IPS-NIHi7 (cell line): ENCODE results near the gene AATK.
A peak's percentile ranks its signal among the peaks of the same experiment; 100 is the strongest.

ENCODE experiments used
- DNase-seq: peaks from one replicate; pipeline ENCODE4 v3.0.0; 2012; ENCODE audit warnings: mixed read lengths; ENCODE audit errors: extremely low spot score

Gene AATK

DNA sequence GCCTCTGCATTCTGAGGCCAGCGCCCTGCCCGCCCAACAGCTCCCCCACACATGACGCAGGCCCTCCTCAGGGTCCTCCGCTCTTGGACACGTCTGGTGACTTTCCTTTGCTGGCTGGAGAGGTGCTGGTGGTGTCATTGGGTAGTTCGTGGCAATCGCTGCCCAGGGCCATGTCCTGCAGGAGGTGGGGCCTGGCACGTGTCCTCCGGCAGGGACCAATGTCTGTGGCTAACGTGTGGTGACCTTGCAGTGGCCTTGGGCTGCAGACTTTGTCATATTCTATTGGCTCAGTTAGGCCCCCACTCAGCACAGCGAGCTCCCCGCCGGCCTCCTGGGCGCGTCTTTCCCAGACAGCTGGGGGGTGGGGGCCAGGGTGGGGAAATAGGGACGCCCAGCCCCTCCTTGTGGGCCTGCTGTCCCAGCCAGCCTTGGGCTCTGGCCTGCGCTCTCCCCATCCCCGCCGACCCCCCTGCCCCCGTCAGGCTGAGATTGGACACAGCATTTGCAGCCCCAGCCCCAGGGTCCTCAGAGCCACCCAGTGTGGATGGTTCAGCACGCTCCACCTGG lies 52.8 kb downstream of the AATK start:
- DNase-seq, result no peak

DNA sequence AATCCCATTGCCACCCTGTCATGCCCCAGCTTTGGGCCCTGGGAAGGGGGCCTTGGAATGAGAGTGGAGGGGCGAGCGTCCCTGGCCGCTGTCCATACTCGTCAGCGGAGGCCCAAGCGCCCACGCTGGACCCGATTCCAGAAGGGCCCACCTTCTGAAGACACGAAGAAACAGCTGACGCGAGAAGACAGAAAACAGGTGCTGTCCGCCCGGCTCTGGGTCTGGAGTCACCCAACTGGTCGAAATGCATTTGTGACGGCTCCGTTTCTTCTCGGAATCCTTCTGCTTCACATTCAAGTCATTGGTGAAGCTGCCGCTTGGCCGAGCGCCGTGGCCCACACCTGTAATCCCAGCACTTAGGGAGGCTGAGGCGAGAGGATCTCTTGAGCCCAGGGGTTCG lies 53.6 kb downstream of the AATK start:
- DNase-seq, result no peak

DNA sequence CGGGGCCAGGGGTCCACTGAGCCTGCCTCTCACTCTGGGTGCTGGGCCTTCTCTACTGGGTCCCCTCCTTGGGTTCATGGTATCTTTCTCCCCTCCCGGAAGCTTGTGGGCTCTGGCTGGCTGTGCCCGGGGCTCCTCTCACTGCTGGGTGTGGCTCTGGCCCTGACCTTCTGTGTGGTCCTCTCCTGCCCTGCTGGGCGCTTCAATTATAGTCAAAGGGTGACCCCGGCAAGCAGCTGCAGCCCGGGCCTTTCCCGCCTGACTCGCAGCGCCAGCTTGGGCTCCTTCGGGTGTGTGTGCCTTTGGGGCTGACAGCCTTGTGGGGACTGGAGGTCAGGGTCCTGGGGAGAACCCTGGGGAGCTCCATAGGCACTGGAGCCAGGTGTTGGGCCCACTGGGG lies 55.0 kb downstream of the AATK start:
- no peak for DNase-seq

DNA sequence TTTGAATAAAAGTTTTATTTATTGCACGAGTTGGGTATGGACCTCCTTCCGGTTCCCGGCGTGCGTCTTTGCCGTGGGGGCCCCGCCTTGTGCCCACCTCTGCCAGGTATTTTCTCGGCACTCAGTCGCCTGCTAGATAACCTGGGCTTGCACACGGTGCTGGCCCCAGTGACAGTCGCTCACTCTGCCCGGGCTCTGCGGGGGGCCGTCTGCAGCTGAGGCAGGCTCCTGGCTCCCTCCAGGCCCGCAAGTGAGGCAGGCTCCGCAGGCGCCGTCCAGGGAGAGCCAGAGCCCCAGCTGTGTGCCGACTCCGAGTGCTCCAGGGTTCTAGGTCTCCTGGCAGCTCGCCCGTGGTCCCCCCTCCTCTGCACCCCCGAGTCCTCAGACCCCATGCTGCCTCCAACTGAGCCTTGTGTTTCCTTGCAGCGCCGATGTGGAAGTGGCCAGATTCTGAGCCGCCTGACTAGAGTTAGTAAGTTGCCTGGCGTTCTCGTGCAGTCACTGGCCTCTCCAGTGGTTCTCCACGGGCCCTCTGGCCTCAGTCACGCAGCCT lies 55.5 kb downstream of the AATK start:
- no peak for DNase-seq

DNA sequence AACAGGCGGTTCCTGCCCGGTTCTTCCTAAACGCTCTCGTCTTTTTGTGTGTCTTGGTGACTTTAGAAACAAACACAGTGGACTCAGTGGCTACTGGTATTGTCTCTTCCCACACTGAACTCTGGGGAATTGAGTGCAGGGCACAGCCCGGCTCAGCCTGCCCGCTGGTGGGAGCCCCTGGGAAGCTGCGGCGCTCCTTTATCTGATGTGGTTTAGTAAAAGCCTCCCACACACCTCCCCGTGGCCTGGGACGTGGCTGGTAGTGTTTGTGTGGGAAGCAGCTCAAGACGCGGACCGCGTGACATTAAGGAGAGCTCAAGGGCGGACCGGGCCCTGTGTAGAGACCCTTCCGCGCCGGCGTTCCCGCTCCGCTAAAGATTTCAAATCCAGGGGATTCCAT lies 56.1 kb downstream of the AATK start:
- DNase-seq, result no peak

DNA sequence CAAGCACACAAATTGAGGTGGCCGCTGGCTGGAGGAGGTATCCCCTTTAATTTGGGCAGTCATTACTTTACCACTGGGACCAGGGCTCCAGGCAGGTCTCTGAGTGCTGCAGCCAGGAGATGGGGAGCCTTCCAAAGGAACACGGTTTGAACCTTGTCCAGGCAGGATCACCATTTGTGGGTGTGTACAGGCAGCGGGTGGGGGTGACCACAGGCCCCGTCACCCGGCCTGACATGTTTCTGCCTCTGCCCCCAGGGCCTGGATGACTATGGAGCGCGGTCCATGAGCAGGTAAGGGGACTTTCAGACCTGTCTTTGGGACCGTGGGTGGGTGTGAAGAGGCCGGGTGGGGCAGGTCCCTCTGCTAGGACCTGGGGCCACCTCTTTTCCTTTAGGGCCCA lies 57.8 kb downstream of the AATK start:
- DNase-seq, result no peak

DNA sequence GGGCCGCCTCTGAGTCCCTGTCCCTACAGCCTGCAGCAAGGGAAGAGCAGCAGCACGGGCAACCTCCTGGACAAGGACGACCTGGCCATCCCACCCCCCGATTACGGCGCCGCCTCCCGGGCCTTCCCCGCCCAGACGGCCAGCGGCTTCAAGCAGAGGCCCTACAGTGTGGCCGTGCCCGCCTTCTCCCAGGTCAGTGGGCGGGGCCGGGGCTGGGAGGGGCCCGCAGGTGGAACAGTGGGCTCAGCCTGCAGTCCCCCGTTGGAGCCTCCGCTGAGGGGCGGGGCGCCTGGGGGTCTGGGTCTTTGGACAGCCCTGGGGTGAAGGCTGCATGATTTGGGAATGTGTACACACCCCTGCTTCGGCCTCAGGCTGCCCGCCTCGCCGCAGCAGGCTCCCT lies 59.3 kb downstream of the AATK start:
- no peak for DNase-seq

DNA sequence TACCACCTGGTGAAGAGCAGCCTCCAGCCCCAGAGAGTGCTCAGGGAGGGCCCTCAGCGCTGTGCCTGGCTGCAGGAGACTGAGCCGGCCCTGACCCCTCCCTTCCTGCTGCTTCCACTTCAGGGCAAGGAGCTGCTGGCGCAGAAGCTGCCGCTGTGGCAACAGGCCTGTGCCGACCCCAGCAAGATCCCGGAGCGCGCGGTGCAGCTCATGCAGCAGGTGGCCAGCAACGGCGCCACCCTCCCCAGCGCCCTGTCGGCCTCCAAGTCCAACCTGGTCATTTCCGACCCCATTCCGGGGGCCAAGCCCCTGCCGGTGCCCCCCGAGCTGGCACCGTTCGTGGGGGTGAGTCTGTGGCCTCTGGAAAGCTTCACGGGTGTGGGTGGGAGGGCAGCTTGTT lies 62.6 kb downstream of the AATK start:
- no peak for DNase-seq

DNA sequence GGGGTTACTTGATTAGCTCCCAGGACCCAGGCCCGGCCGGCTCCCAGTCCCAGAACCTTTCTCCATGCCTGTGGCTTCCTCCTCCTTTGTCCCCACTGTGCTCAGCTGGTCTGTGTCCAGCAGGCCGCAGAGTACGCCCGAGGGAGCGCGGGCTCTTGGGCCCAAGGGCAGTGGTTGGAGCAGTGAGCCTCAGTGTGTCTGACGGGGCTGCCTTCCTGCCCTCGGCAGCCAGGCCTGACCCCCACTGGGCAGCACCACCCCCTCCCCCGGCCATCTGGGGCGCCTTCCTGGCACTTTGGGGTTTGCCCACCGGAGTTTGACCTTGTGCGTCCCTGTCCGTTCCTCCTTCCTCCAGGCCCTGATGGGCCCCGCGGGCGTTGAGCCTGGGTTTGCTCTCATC lies 63.2 kb downstream of the AATK start:
- no peak for DNase-seq

DNA sequence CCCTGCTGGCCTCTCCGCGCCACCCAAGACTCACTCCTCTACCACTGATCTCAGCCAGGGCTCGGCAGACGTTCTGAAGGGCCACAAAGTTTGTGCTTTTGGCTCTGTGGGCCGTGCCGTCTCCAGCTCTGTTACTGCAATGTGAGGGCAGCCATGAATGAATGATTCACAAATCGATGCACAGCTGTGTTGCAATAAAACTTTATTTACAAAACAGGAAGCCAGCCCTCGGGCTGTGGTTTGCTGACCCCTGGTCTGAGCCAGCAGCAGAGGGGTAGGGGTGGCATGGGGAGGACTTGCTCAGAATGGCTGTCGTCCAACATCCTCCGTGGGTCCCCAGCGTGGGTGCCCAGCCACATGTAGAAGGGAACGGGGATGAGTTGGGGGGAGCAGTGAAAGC lies 63.7 kb downstream of the AATK start:
- no peak for DNase-seq

DNA sequence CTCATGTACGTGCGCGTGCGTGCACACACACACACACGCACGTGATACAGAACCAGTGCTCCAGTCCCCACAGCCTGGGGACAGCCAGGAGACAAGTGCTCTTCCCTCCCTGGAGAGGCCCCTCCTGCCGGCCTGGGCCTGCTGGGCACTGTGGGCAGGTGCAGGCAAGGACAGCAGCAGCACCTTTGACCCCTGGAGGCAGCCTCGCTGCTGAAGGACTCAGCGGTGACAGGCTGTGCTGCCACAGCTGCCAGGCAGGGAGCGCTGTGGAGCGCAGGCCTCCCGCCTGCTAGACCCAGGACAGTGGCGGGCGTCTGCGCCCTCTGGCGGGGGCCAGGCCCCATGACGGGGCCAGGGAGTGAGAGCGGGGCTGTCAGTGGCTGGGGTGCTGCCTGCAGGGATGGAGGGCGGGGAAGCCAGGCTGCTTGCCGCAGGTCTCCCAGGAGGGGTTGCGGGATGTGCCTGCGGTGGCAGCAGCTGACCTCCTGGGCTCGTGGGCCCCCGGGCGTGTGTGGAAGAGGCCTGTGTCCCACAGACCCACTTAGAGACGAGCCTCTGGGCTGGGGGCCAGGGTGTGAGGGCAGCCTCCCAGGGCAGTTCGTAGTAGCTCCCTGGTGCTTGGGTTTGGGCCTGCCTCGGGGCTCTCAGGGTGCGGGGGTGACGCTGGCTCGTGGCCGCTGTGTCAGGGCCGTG lies 64.3 kb downstream of the AATK start:
- DNase-seq, result peak; percentile 99

DNA sequence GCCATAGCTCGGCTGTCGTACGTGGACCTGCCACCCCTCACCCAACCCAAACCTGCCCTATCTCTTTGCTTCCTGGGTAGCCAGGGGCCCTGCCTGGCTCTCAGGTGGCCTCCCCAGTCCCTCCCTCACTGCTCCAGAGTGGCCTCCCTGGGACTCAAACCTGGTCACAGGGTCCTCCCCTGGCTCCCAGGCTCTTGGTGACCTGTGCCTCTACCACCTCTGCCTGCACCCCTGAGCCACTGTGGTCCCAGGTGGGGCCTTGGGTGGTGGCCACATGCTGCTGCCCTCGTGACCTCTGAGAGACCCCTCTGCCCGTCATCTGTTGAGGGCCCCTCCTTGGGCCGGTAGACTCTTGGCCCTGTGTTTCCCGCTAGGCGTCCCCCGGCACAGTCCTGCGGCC lies 65.4 kb downstream of the AATK start:
- no peak for DNase-seq

DNA sequence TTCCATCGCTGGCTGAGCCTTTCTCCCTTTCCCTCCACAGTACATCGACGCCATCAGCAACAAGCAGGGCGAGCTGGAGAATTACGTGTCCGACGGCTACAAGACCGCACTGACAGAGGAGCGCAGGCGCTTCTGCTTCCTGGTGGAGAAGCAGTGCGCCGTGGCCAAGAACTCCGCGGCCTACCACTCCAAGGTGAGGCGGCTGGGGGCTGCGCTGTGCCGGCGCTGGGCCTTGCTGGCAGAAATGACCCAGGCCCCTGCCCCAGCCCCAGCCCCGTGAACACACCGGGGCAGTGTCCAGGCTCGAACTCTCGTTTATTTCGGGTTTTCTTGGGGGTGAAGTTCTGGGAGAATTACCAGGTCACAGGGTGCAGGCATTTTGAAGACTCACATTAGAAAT lies 66.1 kb downstream of the AATK start:
- no peak for DNase-seq

DNA sequence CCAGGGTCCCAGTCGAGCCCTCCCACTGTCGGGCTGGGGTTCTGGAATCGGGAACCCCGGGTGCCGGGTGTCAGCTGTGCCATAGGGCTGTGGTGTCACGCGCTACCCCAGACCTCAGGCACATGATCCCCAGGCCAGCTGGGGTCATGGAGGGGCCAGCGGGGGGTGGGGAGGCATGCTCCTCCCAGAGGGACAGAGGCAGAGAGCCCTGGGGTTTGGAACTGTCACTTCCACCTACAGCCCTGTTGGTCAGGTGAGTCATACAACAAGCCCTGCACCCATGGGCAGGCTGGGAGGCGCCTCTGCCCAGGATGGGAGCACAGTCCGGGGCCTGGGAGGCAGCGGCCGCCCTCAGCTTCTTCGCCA lies 68.1 kb downstream of the AATK start:
- DNase-seq, result no peak

DNA sequence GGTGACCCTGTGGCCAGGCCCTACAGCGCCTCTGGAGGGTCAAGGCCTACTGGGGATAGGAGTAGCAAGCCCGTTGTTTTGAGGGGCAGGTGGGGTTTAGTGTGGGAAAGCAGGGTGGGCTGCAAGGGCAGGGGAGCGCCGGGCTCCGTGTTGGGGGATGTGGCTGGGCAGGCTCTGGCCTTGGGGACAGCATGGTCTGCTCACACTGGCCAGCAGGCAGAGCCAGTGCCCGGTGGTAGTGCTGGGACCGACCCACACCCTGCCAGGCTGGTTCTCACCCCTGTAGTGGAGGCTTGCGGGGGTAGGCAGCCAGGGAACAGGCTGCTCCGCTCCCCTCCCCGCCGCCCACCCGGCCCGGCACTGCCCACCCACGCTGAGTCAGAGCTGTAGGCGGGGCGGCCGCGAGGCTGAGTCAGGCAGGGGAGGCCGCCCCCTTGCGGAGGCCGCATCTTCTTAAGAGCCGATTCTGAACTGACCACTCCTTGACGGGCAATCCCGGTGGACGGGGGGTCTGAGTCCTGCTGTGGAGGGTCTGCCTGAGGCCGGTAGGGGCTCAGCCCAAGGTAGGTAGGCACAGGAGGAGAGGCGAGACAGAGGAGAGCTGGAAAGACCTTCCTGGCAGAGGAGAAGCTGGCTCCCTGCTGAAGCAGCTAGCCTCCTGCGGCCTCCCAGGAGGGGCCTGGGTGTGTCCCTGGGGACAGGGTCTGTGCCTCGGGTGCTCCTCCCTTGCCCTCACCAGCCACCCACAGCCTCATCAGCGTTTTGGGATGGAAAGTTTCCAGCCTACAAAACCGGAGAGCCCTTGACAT lies 68.7 kb downstream of the AATK start:
- peak; percentile 86 for DNase-seq

DNA sequence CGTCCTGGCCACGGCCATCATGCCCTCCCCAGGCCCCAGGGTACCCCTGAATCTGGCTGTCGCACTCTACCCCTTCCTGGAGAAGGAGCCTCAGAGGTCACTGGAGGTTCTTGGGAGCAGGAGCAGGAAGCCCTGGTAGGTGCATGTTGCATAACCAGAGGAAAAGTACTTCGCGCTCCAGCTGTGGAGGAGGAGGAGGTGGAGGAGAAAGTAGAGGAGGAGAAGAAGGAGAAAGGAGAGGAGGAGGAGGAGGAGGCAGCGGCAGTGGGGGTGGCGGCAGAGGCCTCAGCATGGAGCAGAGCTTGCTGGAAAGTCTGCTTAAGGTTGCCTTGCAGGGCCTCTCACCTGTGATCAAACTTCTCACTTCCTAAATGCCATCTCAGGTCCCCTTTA lies 69.3 kb downstream of the AATK start:
- no peak for DNase-seq

DNA sequence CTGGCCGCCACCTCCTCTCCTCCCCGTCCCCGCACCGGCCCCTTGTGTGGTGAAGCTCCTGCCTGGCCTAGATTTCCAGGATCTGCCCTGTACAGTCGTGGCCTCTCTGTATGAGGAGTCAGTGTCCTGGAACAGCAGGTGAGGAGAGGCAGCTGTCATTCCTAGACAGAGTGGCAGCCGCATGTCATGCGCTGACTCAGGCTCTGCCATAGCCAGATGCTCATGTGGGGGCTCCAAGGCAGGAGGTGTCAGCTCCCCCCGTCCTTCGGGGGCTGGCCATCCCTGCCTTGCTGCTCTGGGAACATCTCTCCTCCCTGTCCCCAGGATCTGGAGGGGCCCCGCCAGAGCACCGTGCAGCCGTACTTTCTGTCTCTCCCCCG lies 70.6 kb downstream of the AATK start:
- no peak for DNase-seq

DNA sequence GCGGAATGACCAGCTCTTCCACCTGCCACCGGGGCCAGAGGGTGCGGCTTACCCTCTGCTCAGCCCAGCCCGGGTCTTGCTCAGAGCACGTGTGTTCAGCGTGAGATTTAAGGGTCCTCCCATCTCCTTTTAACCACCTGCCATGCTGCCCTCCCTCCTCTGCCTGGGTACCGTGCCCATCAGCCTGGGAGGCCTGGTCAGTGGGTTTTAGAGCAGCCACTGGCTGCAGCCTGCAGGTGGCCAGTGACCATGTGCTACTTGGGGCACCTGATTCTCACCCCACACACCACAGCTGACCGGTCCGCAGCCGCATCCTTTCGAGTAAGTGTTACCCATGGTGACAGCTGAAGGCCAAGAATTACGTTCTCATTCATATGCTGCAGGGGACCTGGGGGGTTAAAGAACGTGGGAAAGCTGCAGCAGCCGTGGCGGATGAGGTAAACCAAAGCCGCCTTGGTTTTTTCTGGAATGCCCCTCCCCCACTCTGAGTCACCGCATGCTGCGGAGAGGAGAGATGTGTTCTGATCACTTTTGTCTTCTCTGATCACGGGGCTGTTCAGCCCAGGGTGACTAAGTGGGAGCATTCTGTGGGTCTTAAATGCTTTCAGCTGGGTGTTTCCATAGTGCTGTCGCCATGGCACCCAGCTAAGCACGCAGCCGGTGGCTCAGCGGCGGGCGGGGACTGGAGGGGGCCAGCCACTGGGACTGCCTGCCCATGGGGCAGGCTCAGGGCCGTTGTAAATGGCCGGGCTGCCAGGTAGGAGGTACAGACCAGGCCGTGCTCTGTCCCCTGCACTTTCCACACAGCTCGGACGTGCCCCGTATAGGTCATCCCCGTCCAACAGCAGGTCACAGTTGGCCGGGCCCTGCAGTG lies 71.3 kb downstream of the AATK start:
- peak; percentile 73 for DNase-seq

DNA sequence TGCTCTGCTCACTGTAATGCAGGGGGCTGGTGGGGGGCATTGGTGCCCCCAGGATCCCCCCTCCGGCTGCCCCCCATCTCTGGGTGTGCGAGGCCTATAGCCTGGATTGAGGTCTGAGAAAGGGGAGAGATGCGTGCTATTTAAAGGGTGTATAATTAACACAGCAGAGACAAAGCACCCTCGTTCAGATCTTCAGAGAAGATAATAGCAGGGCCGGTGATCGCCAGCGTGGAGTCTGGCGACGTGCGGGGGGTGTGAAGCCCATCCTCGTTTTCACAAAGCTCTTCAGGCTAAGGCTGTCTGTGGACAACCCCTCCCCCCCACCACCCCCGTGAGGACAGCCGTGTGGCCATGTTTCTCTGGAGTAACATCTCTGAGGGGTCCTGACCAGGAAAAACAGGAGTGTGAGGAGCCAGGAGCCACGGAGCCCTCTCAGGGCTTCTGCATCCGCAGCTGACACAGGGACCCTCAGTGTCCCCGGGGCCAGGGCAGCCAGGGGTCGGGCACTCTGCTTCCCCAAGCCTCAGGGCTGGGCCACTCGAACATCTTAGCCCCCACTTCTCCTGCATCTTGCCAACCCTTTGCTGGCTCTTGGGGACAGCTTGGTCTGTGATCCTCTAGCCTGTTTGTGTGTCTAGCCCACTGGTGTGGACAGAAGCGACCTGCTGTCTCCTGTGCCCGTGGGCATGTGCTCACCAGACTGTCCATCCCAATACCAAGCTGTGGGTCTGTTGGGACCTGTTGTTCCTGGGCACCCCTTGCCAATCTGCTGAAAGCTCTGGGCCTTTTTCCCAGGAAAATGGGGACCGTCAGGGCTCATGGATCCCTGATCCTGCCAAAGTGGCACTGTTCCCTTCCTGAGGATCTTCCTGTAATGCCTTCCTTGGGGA lies 72.2 kb downstream of the AATK start:
- no peak for DNase-seq

DNA sequence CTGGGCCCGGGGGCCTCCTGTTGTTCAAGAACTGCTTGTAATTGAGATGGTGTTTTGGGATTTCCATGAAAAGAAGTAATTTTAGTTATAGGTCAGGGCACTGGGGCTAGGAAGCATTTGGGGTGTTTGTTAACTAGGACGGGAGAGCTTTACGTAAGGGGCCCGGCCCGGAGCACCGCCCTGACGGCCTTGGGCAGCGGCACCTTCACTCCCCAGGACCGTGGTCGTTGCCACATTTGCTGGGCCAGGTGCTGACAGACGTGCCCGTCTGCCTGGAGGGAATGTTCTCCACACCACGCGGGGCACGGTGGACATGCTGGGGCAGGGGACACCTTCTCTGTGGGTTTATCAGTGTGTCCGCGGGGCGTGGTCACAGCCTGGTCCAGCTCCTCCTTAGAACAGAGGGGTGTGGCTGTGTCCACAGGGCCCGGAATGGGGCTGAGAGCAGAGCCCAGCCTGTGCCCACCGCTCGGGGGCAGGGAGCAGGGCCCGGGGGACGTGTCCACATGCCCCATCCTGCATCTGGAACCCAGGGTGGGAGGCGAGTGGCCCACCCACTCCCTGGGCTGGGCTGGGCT lies 73.4 kb downstream of the AATK start:
- DNase-seq, result no peak
